IMR-90 (cell line): Measurements from ENCODE around the gene NMRAL1. TPM values are rescaled to one million over a fixed set of nuclear protein-coding genes. Genes with fewer than 3 reads are reported as not detected.

Source experiments
- ATAC-seq: fragments of 200-7000 bp; cut with Tn5 transposase; 2 replicates; pipeline ENCODE4 v1.9.1; 2020; ENCODE audit warnings: low read depth, mild to moderate bottlenecking, moderate library complexity
- BruUV-seq: library from RNA; stranded (reverse); fragments of 400-500 nt; replicated peaks from 2 replicates; lab custom pipeline; 2021; lab: Mats Ljungman, UMichigan
- CTCF ChIA-PET: fragments of 300-600 bp; formaldehyde crosslinking; extraction: SDS; loops from one replicate; lab custom pipeline; 2021; ENCODE audit warnings: antibody characterized with exemption; lab: Yijun Ruan, JAX
- POLR2A ChIA-PET: fragments of 300-600 bp; sonication (Branson Sonifier 250); formaldehyde crosslinking; loops from one replicate; lab custom pipeline; 2022; ENCODE audit warnings: antibody characterized with exemption; ENCODE audit not compliant: unreplicated experiment; lab: Charles Lee
- DNase-seq: peaks from one replicate; pipeline ENCODE4 v3.0.0; 2013
- H2AFZ ChIP-seq: replicated peaks from 2 replicates; pipeline ENCODE3; 2013; ENCODE audit warnings: low read length, mild to moderate bottlenecking; ENCODE audit not compliant: poor library complexity
- H2AK5ac ChIP-seq: 2 replicates; pipeline ENCODE4 v1.6.1; 2013; ENCODE audit warnings: low read depth, low read length, inconsistent platforms
- H2AK9ac ChIP-seq: replicated peaks from 2 replicates; pipeline ENCODE3; 2013; ENCODE audit warnings: mild to moderate bottlenecking, low read depth, low read length, moderate library complexity; ENCODE audit not compliant: poor library complexity
- H2BK120ac ChIP-seq: 2 replicates; pipeline ENCODE4 v1.6.1; 2013; ENCODE audit warnings: low read depth, low read length, inconsistent platforms
- H2BK15ac ChIP-seq: 3 replicates; pipeline ENCODE4 v1.6.1; 2013; ENCODE audit warnings: low read depth, low read length, inconsistent platforms
- H2BK20ac ChIP-seq: 2 replicates; pipeline ENCODE4 v1.6.1; 2013; ENCODE audit warnings: low read depth, mild to moderate bottlenecking, inconsistent platforms, low read length, moderate library complexity
- H2BK5ac ChIP-seq: 2 replicates; pipeline ENCODE4 v1.6.1; 2013; ENCODE audit warnings: mild to moderate bottlenecking, low read depth, low read length, inconsistent platforms; ENCODE audit not compliant: poor library complexity, severe bottlenecking
- H3K14ac ChIP-seq: replicated peaks from 2 replicates; pipeline ENCODE4 v1.6.1; 2013; ENCODE audit warnings: low read depth, low read length, inconsistent platforms
- H3K18ac ChIP-seq: 2 replicates; pipeline ENCODE4 v1.6.1; 2013; ENCODE audit warnings: low read depth, low read length, control low read depth
- H3K23ac ChIP-seq: 2 replicates; pipeline ENCODE4 v1.6.1; 2013; ENCODE audit warnings: low read depth, low read length, inconsistent platforms
- H3K27ac ChIP-seq: 2 replicates; pipeline ENCODE4 v1.5.1; 2013; ENCODE audit warnings: mild to moderate bottlenecking, control low read depth, low read length; ENCODE audit not compliant: insufficient read depth
- H3K27me3 ChIP-seq: 2 replicates; pipeline ENCODE4 v1.6.1; 2013; ENCODE audit warnings: low read length; ENCODE audit not compliant: control insufficient read depth, insufficient read depth
- H3K36me3 ChIP-seq: 2 replicates; pipeline ENCODE4 v1.6.1; 2013; ENCODE audit warnings: low read length, mixed read lengths; ENCODE audit not compliant: control insufficient read depth, insufficient read depth
- H3K4ac ChIP-seq: 2 replicates; pipeline ENCODE4 v1.6.1; 2013; ENCODE audit warnings: low read depth, low read length, inconsistent platforms
- H3K4me1 ChIP-seq: 2 replicates; pipeline ENCODE4 v1.6.1; 2013; ENCODE audit warnings: low read length, mixed read lengths; ENCODE audit not compliant: control insufficient read depth, insufficient read depth
- H3K4me2 ChIP-seq: 2 replicates; pipeline ENCODE4 v1.6.1; 2013; ENCODE audit warnings: low read depth, mild to moderate bottlenecking, control low read depth, low read length, moderate library complexity
- H3K4me3 ChIP-seq: 2 replicates; pipeline ENCODE4 v1.5.1; 2013; ENCODE audit warnings: low read depth, mild to moderate bottlenecking, control low read depth, low read length, moderate library complexity; ENCODE audit not compliant: insufficient read depth
- H3K56ac ChIP-seq: 2 replicates; pipeline ENCODE4 v1.6.1; 2013; ENCODE audit warnings: low read length, inconsistent platforms; ENCODE audit not compliant: insufficient read depth; ENCODE audit errors: extremely low read depth
- H3K79me1 ChIP-seq, 2 experiments: 2 replicates each; pipeline ENCODE4 v1.6.1; 2013; ENCODE audit warnings: low read length in 2 of 2, inconsistent platforms in 1 of 2, low read depth in 1 of 2
- H3K9ac ChIP-seq: 2 replicates; pipeline ENCODE4 v1.6.1; 2013; ENCODE audit warnings: low read depth, low read length, control low read depth
- H3K9me1 ChIP-seq: 2 replicates; pipeline ENCODE4 v1.6.1; 2013; ENCODE audit warnings: low read length, inconsistent platforms; ENCODE audit not compliant: insufficient read depth
- H3K9me3 ChIP-seq: 2 replicates; pipeline ENCODE4 v1.6.1; 2013; ENCODE audit warnings: low read length; ENCODE audit not compliant: control insufficient read depth, insufficient read depth
- H4K20me1 ChIP-seq: 2 replicates; pipeline ENCODE4 v1.6.1; 2013; ENCODE audit warnings: low read length, inconsistent platforms; ENCODE audit not compliant: insufficient read depth
- H4K5ac ChIP-seq: 2 replicates; pipeline ENCODE4 v1.6.1; 2013; ENCODE audit warnings: mild to moderate bottlenecking, low read depth, low read length, control low read depth
- H4K8ac ChIP-seq, 2 experiments: 2 replicates each; pipeline ENCODE4 v1.6.1; 2013; ENCODE audit warnings: low read depth in 2 of 2, low read length in 2 of 2, control low read depth in 1 of 2, inconsistent platforms in 1 of 2
- H4K91ac ChIP-seq: 2 replicates; pipeline ENCODE4 v1.6.1; 2013; ENCODE audit warnings: low read depth, low read length, inconsistent platforms; ENCODE audit not compliant: insufficient read depth
- BHLHE40 ChIP-seq: fragments of 150-350 bp; IDR thresholded peaks from 2 replicates; pipeline ENCODE4 v1.6.1; 2016; ENCODE audit warnings: mild to moderate bottlenecking, low read depth, low read length
- CEBPB ChIP-seq: IDR thresholded peaks from 2 replicates; pipeline ENCODE4 v1.6.1; 2012; ENCODE audit warnings: low read depth, low read length, improper control_type of control experiment
- CHD1 ChIP-seq: IDR thresholded peaks from 2 replicates; pipeline ENCODE4 v1.6.1; 2012; ENCODE audit warnings: low read depth, low read length, improper control_type of control experiment
- FOS ChIP-seq: fragments of 150-350 bp; IDR thresholded peaks from 2 replicates; pipeline ENCODE4 v1.6.1; 2016; ENCODE audit warnings: low read depth, low read length
- MAFK ChIP-seq: IDR thresholded peaks from 2 replicates; pipeline ENCODE4 v1.6.1; 2012; ENCODE audit warnings: low read depth, low read length, improper control_type of control experiment
- MAZ ChIP-seq: IDR thresholded peaks from 2 replicates; pipeline ENCODE4 v1.6.1; 2012; ENCODE audit warnings: low read depth, mild to moderate bottlenecking, low read length, improper control_type of control experiment, moderate library complexity, borderline replicate concordance
- MXI1 ChIP-seq: IDR thresholded peaks from 2 replicates; pipeline ENCODE4 v1.6.1; 2012; ENCODE audit warnings: low read depth, mild to moderate bottlenecking, low read length, moderate library complexity, borderline replicate concordance
- NFE2L2 ChIP-seq: fragments of 150-350 bp; IDR thresholded peaks from 2 replicates; pipeline ENCODE4 v1.6.1; 2016; ENCODE audit warnings: low read depth, mild to moderate bottlenecking, low read length
- POLR2A ChIP-seq: IDR thresholded peaks from 2 replicates; pipeline ENCODE4 v1.6.1; 2012; ENCODE audit warnings: mild to moderate bottlenecking, low read depth, low read length
- RAD21 ChIP-seq: IDR thresholded peaks from 2 replicates; pipeline ENCODE4 v1.6.1; 2012; ENCODE audit warnings: low read length, improper control_type of control experiment
- RCOR1 ChIP-seq: IDR thresholded peaks from 2 replicates; pipeline ENCODE4 v1.6.1; 2012; ENCODE audit warnings: mild to moderate bottlenecking, low read length, improper control_type of control experiment; ENCODE audit not compliant: insufficient replicate concordance
- RFX5 ChIP-seq: IDR thresholded peaks from 2 replicates; pipeline ENCODE4 v1.8.0; 2012; ENCODE audit warnings: low read depth, mild to moderate bottlenecking, low read length, moderate library complexity
- SMC3 ChIP-seq: fragments of 150-350 bp; IDR thresholded peaks from 2 replicates; pipeline ENCODE4 v1.6.1; 2016; ENCODE audit warnings: low read depth, mild to moderate bottlenecking, antibody characterized with exemption, low read length, moderate library complexity
- USF2 ChIP-seq: fragments of 150-350 bp; IDR thresholded peaks from 2 replicates; pipeline ENCODE4 v1.6.1; 2017; ENCODE audit warnings: mild to moderate bottlenecking, antibody characterized with exemption, low read length, low read depth
- WGBS, 2 experiments: methylation state at CpG; one replicate each; pipeline versions ENCODE4 v1.1.5 to v1.1.7; 2013; ENCODE audit warnings: missing lambda C conversion rate in 2 of 2; ENCODE audit not compliant: insufficient read length in 1 of 2; ENCODE audit errors: extremely low coverage in 2 of 2; 5-methylcytosine and 5-hydroxymethylcytosine counted together
- dilution Hi-C: fragments of 300-500 bp; cut with HindIII; formaldehyde crosslinking; loops from one replicate; pipeline ENCODE4 v1.14.3; 2018; ENCODE audit warnings: low sequenced_read_pairs; ENCODE audit not compliant: unreplicated experiment
- in situ Hi-C: fragments of 300-500 bp; cut with MboI; formaldehyde crosslinking; loops from 3 replicates; pipeline ENCODE4 v1.14.3; 2019; ENCODE audit warnings: low sequenced_read_pairs, inconsistent platforms, mixed read lengths
- intact Hi-C: fragments of 100-400 bp; cut with micrococcal nuclease; formaldehyde crosslinking; loops from 2 replicates; pipeline ENCODE4 v1.10.0; 2022
- polyA plus RNA-seq, 3 experiments: library from polyadenylated mRNA; depleted of rRNA; stranded (reverse); fragments of >200 nt; gene quantifications; 2 replicates each; pipeline ENCODE4 v1.2.3, GENCODE V29; 2012; ENCODE audit warnings: low replicate concordance in 1 of 3
- total RNA-seq: library from RNA; depleted of rRNA; stranded (reverse); fragments of >200 nt; gene quantifications from 2 replicates; pipeline ENCODE4 v1.2.3, GENCODE V29; 2012
- TF ChIP-seq, protein P1 (sequence below): fragments of 150-350 bp; IDR thresholded peaks from 2 replicates; pipeline ENCODE4 v1.6.1; 2016; ENCODE audit warnings: low read depth, mild to moderate bottlenecking, low read length, moderate library complexity, borderline replicate concordance
- TF ChIP-seq, protein P2 (sequence below): conservative IDR thresholded peaks from 2 replicates; pipeline ENCODE4 v1.5.1; 2012; ENCODE audit warnings: mild to moderate bottlenecking, low read depth, low read length, improper control_type of control experiment

Gene NMRAL1
- total and polyA plus RNA-seq, 2 of the 4 experiments (the other 2 are of a cell fraction), result 48.6 to 67.6 TPM

DNA sequence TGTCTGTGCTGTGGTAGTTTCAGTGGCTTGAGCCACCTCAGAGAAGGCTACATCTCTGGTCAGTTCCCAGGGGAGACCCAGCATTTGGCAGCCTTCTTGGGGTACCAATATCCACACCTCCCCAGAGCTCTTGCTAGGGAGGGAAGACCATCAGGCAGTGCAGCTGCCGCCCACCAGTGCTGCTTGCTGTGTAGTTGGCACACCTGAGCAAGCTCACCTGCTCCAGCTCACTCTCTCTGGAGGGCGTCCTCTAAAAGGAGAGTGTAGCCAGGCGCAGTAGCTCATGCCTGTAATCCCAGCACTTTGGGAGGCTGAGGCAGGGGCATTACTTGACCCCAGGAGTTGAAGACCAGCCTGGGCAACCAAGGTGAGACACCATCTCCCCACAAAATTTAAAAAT is 34.4 kb upstream of the NMRAL1 start:
- ChIA-PET CTCF (no interaction called here), POLR2A (no interaction called here)
- in situ Hi-C loops, result loop anchor here (25.0 kb wide), 1 partner anchor 453 kb away; the partner anchor contains the start of gene SEC14L5
- Histone ChIP-seq H2BK5ac (no peak overlapping the region), H3K9ac (no peak overlapping the region), H4K20me1 (peaks cover 13% of the 10 kb centered on the region), H2AK5ac (no peak overlapping the region), H2BK20ac (no peak overlapping the region), H3K4me3 (no peak overlapping the region), H3K4me2 (no peak overlapping the region), H4K91ac (no peak overlapping the region), H3K23ac (no peak overlapping the region), H3K9me3 (no peaks in the 10 kb centered on the region), H3K18ac (no peak overlapping the region), H3K56ac (no peak overlapping the region), H2AK9ac (no peak overlapping the region), H3K4ac (no peak overlapping the region), H4K5ac (no peak overlapping the region), H3K36me3 (peaks cover 59% of the 10 kb centered on the region), H4K8ac (no peak overlapping the region), H3K79me1 (peaks cover 0 to 49% of the 10 kb centered on the region in 2 experiments), H2BK15ac (no peak overlapping the region), H3K14ac (no peak overlapping the region), H2BK120ac (no peak overlapping the region), H3K27ac (no peak overlapping the region), H3K27me3 (no peaks in the 10 kb centered on the region), H3K4me1 (no peaks in the 10 kb centered on the region), H2AFZ (no peak overlapping the region), H3K9me1 (peaks cover 3% of the 10 kb centered on the region; the same call in 1 of the 2 replicates)
- no peak for TF ChIP-seq FOS
- TF ChIP-seq NFE2L2, result no peak
- no peak for TF ChIP-seq RFX5
- no peak for TF ChIP-seq MXI1
- TF ChIP-seq, protein P1, sequence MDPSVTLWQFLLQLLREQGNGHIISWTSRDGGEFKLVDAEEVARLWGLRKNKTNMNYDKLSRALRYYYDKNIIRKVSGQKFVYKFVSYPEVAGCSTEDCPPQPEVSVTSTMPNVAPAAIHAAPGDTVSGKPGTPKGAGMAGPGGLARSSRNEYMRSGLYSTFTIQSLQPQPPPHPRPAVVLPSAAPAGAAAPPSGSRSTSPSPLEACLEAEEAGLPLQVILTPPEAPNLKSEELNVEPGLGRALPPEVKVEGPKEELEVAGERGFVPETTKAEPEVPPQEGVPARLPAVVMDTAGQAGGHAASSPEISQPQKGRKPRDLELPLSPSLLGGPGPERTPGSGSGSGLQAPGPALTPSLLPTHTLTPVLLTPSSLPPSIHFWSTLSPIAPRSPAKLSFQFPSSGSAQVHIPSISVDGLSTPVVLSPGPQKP, result no peak
- TF ChIP-seq, protein P2, sequence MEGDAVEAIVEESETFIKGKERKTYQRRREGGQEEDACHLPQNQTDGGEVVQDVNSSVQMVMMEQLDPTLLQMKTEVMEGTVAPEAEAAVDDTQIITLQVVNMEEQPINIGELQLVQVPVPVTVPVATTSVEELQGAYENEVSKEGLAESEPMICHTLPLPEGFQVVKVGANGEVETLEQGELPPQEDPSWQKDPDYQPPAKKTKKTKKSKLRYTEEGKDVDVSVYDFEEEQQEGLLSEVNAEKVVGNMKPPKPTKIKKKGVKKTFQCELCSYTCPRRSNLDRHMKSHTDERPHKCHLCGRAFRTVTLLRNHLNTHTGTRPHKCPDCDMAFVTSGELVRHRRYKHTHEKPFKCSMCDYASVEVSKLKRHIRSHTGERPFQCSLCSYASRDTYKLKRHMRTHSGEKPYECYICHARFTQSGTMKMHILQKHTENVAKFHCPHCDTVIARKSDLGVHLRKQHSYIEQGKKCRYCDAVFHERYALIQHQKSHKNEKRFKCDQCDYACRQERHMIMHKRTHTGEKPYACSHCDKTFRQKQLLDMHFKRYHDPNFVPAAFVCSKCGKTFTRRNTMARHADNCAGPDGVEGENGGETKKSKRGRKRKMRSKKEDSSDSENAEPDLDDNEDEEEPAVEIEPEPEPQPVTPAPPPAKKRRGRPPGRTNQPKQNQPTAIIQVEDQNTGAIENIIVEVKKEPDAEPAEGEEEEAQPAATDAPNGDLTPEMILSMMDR, result no peak
- no peak for TF ChIP-seq RAD21
- TF ChIP-seq USF2, result no peak
- TF ChIP-seq CHD1, result no peak
- no peak for TF ChIP-seq SMC3
- TF ChIP-seq RCOR1, result no peak
- TF ChIP-seq CEBPB, result no peak
- TF ChIP-seq MAZ, result no peak
- TF ChIP-seq MAFK, result no peak
- no peak for TF ChIP-seq POLR2A
- TF ChIP-seq BHLHE40, result no peak
- DNase-seq (no peak), ATAC-seq (no peak)
- no TSS peak for BruUV-seq
- dilution Hi-C loops, result no loop called here
- no CpG with 5 or more reads among the region's 3 CpGs for WGBS, 2 experiments
- intact Hi-C loops, result no loop called here
